HepG2 (cell line): ENCODE measurements around the gene FDPS. TPM values are rescaled to one million over a fixed set of nuclear protein-coding genes. Genes with fewer than 3 reads are reported as not detected.

ENCODE experiments used
- FOXK1 ChIP-seq: sonication (generic); formaldehyde crosslinking; IDR thresholded peaks from 2 replicates; pipeline ENCODE4 v1.4.0; 2020; ENCODE audit warnings: low read depth, missing genetic modification reagents, borderline replicate concordance
- HMG20A ChIP-seq: IDR thresholded peaks from 2 replicates; pipeline ENCODE4 v1.6.1; 2016; ENCODE audit warnings: borderline replicate concordance
- HNF4G ChIP-seq, 2 experiments: sonication (generic) in 1 of 2; formaldehyde crosslinking in 1 of 2; IDR thresholded peaks; 2 replicates each; pipeline versions ENCODE4 v1.4.0 to v1.6.1; 2011 to 2020; ENCODE audit warnings: borderline replicate concordance in 2 of 2, low read depth in 2 of 2, mild to moderate bottlenecking in 2 of 2, low read length in 1 of 2, missing genetic modification reagents in 1 of 2, moderate library complexity in 1 of 2
- KDM6A ChIP-seq: IDR thresholded peaks from 2 replicates; pipeline ENCODE4 v1.6.1; 2016; ENCODE audit warnings: low read depth
- NFE2L2 ChIP-seq: fragments of 150-350 bp; IDR thresholded peaks from 2 replicates; pipeline ENCODE4 v1.6.1; 2014; ENCODE audit warnings: low read length
- NR3C1 ChIP-seq: sonication (generic); formaldehyde crosslinking; IDR thresholded peaks from 2 replicates; pipeline ENCODE4 v1.4.0; 2020; ENCODE audit warnings: missing genetic modification reagents
- SNAPC2 ChIP-seq: sonication (generic); formaldehyde crosslinking; IDR thresholded peaks from 2 replicates; pipeline ENCODE4 v1.8.1; 2022; ENCODE audit warnings: mild to moderate bottlenecking, missing genetic modification reagents
- TCF12 ChIP-seq, 2 experiments: fragments of 450-650 bp in 1 of 2; sonication (generic) in 1 of 2; formaldehyde crosslinking in 1 of 2; IDR thresholded peaks; 2 replicates each; pipeline versions ENCODE4 v1.6.1 to v1.8.0; 2017 to 2022; ENCODE audit warnings: antibody characterized with exemption in 1 of 2, mild to moderate bottlenecking in 1 of 2, missing genetic modification reagents in 1 of 2, moderate library complexity in 1 of 2
- THAP11 ChIP-seq: IDR thresholded peaks from 2 replicates; pipeline ENCODE4 v1.6.1; 2016; ENCODE audit warnings: missing biosample characterization, missing genetic modification reagents
- ZBTB38 ChIP-seq: sonication (generic); formaldehyde crosslinking; IDR thresholded peaks from 2 replicates; pipeline ENCODE4 v1.5.1; 2020; ENCODE audit warnings: mild to moderate bottlenecking, missing genetic modification reagents
- ZIK1 ChIP-seq: sonication (generic); formaldehyde crosslinking; IDR thresholded peaks from 2 replicates; pipeline ENCODE4 v1.5.0; 2020; ENCODE audit warnings: mild to moderate bottlenecking, low read depth, missing genetic modification reagents, borderline replicate concordance
- ZNF20 ChIP-seq: sonication (generic); formaldehyde crosslinking; IDR thresholded peaks from 2 replicates; pipeline ENCODE4 v1.4.0; 2020; ENCODE audit warnings: mild to moderate bottlenecking, moderate library complexity, missing genetic modification reagents
- ZNF234 ChIP-seq: sonication (generic); formaldehyde crosslinking; conservative IDR thresholded peaks from 2 replicates; pipeline ENCODE4 v1.5.1; 2020; ENCODE audit warnings: mild to moderate bottlenecking, missing genetic modification reagents
- ZNF282 ChIP-seq: fragments of 450-650 bp; IDR thresholded peaks from 2 replicates; pipeline ENCODE4 v1.6.1; 2018; ENCODE audit not compliant: partially characterized antibody
- ZNF441 ChIP-seq: sonication (generic); formaldehyde crosslinking; IDR thresholded peaks from 2 replicates; pipeline ENCODE4 v1.7.0; 2021; ENCODE audit warnings: missing genetic modification reagents, borderline replicate concordance
- ZNF484 ChIP-seq: sonication (generic); formaldehyde crosslinking; IDR thresholded peaks from 2 replicates; pipeline ENCODE4 v1.5.1; 2020; ENCODE audit warnings: mild to moderate bottlenecking, low read depth, missing genetic modification reagents, borderline replicate concordance
- ZNF510 ChIP-seq: sonication (generic); formaldehyde crosslinking; IDR thresholded peaks from 2 replicates; pipeline ENCODE4 v1.4.0; 2020; ENCODE audit warnings: low read depth, mild to moderate bottlenecking, missing genetic modification reagents
- ZNF724P ChIP-seq: sonication (generic); formaldehyde crosslinking; IDR thresholded peaks from 2 replicates; pipeline ENCODE4 v1.8.0; 2022; ENCODE audit warnings: missing genetic modification reagents, borderline replicate concordance
- ZNF761 ChIP-seq: sonication (generic); formaldehyde crosslinking; conservative IDR thresholded peaks from 2 replicates; pipeline ENCODE4 v1.4.0; 2020; ENCODE audit warnings: mild to moderate bottlenecking, missing genetic modification reagents
- polyA plus RNA-seq, 8 experiments: library from polyadenylated mRNA; depleted of rRNA in 3 of 8; stranded (reverse) in 7 of 8; unstranded in 1 of 8; fragments of >200 nt; fragmentation: Illumina TruSeq in 4 of 8; extraction: Trizol in 4 of 8; gene quantifications; 2 replicates each; pipeline versions ENCODE4 v1.2.1 to v1.2.3, GENCODE V29; 2011 to 2016; ENCODE audit warnings: low read depth in 4 of 8, missing spikeins in 1 of 8, mixed read lengths in 1 of 8; ENCODE audit not compliant: insufficient read depth in 1 of 8
- total RNA-seq, 5 experiments: library from RNA; depleted of rRNA; stranded (reverse); fragments of >200 nt; fragmentation: Illumina TruSeq; extraction: Trizol; gene quantifications; 2 replicates each; pipeline ENCODE4 v1.2.3, GENCODE V29; 2016; ENCODE audit warnings: low read depth in 1 of 5
- TF ChIP-seq, protein P1 (sequence below): sonication (generic); formaldehyde crosslinking; IDR thresholded peaks from 2 replicates; pipeline ENCODE4 v1.4.0; 2020; ENCODE audit warnings: missing genetic modification reagents
- TF ChIP-seq, protein P2 (sequence below): sonication (generic); formaldehyde crosslinking; conservative IDR thresholded peaks from 2 replicates; pipeline ENCODE4 v1.5.0; 2020; ENCODE audit warnings: missing genetic modification reagents
- TF ChIP-seq, protein P3 (sequence below): sonication (generic); formaldehyde crosslinking; IDR thresholded peaks from 2 replicates; pipeline ENCODE4 v1.4.0; 2020; ENCODE audit warnings: mild to moderate bottlenecking, missing genetic modification reagents, borderline replicate concordance
- TF ChIP-seq, protein P4 (sequence below): sonication (generic); formaldehyde crosslinking; IDR thresholded peaks from 2 replicates; pipeline ENCODE4 v1.4.0; 2020; ENCODE audit warnings: missing genetic modification reagents, borderline replicate concordance

The FDPS gene
- total and polyA plus RNA-seq, 2 of the 13 experiments (the other 11 are each of a cell fraction or from before 2014, with no cell fraction given): 264 to 519 TPM

DNA sequence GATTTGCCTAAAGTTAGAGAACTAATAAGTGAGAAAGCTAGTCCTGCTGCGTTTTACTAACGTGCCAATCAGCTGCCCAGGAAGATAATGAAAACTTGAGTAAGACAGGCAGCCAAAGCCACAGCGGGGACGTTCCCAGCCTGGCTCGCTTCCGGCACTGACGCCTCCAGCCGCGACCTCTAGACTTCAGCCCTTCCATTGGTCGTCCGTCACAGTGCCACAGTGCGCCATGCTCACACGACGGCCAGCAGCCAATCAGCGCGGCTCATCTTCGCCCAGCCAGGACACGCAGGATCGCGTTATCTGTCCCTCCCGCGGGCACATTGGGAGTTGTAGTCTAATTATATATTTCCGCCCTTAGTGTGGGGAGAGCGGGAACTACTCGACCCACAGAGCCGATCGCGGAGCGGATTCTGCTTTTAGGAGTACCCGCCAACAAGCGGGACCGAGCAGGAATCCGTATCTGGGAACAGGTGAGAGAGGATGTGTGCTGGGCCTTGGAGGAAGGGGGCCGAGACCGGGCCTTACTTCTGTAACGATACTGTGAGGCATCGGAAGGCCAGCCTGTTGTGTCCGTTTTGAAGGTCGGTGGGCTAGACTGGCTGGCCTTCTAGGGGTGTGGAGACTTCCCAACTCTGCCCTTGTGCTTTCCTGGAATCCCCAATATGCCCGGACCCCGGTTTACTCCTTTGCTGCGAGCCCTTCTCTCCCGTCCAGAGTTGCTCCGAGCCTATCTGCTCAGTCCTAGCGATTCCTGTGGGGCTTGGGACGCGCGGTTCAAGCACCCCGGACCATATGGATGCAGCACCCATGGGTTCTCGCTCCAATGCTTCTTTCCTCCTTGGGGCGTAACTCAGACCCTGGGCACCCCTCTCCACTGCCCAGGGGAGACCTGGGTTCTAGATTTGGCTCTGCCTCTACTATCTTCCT is at the start of gene FDPS (continued):
- TF ChIP-seq TCF12 (IDR thresholded peaks at IDR 0.05) (no peak), TCF12 (CRISPR knock-in tag; IDR thresholded peaks at IDR 0.05) (peak; percentile 15; the same call in 1 of the 2 replicates), ZNF724P (CRISPR knock-in tag) (no peak), KDM6A (CRISPR knock-in tag) (no peak), ZNF282 (no peak), NFE2L2 (no peak), THAP11 (CRISPR knock-in tag) (peak; percentile 99), ZNF20 (CRISPR knock-in tag) (no peak), ZNF441 (peak; percentile 95), HNF4G (IDR thresholded peaks at IDR 0.05; ENCODE audit: borderline replicate concordance, low read depth, low read length) (no peak), HNF4G (CRISPR knock-in tag; IDR thresholded peaks at IDR 0.05; ENCODE audit: borderline replicate concordance, low read depth) (no peak), HMG20A (CRISPR knock-in tag) (no peak), FOXK1 (CRISPR knock-in tag) (peak; percentile 81; the same call in 1 of the 2 replicates), ZNF510 (no peak), SNAPC2 (CRISPR knock-in tag) (no peak), ZNF484 (CRISPR knock-in tag) (no peak), ZIK1 (CRISPR knock-in tag) (peak; percentile 64; the same call in 1 of the 2 replicates), NR3C1 (CRISPR knock-in tag) (no peak), ZBTB38 (no peak; the same call in 1 of the 2 replicates), ZNF761 (CRISPR knock-in tag) (0 out of 2 replicates have a peak, but pooled peaks have one; percentile 23), ZNF234 (CRISPR knock-in tag) (no peak)
- TF ChIP-seq, protein P1, sequence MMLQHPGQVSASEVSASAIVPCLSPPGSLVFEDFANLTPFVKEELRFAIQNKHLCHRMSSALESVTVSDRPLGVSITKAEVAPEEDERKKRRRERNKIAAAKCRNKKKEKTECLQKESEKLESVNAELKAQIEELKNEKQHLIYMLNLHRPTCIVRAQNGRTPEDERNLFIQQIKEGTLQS: 0 out of 2 replicates have a peak, but pooled peaks have one; percentile 10
- TF ChIP-seq, protein P2, sequence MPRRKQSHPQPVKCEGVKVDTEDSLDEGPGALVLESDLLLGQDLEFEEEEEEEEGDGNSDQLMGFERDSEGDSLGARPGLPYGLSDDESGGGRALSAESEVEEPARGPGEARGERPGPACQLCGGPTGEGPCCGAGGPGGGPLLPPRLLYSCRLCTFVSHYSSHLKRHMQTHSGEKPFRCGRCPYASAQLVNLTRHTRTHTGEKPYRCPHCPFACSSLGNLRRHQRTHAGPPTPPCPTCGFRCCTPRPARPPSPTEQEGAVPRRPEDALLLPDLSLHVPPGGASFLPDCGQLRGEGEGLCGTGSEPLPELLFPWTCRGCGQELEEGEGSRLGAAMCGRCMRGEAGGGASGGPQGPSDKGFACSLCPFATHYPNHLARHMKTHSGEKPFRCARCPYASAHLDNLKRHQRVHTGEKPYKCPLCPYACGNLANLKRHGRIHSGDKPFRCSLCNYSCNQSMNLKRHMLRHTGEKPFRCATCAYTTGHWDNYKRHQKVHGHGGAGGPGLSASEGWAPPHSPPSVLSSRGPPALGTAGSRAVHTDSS (CRISPR knock-in tag): no peak
- TF ChIP-seq, protein P3, sequence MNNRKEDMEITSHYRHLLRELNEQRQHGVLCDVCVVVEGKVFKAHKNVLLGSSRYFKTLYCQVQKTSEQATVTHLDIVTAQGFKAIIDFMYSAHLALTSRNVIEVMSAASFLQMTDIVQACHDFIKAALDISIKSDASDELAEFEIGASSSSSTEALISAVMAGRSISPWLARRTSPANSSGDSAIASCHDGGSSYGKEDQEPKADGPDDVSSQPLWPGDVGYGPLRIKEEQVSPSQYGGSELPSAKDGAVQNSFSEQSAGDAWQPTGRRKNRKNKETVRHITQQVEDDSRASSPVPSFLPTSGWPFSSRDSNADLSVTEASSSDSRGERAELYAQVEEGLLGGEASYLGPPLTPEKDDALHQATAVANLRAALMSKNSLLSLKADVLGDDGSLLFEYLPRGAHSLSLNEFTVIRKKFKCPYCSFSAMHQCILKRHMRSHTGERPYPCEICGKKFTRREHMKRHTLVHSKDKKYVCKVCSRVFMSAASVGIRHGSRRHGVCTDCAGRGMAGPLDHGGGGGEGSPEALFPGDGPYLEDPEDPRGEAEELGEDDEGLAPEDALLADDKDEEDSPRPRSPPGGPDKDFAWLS (CRISPR knock-in tag): no peak
- TF ChIP-seq, protein P4, sequence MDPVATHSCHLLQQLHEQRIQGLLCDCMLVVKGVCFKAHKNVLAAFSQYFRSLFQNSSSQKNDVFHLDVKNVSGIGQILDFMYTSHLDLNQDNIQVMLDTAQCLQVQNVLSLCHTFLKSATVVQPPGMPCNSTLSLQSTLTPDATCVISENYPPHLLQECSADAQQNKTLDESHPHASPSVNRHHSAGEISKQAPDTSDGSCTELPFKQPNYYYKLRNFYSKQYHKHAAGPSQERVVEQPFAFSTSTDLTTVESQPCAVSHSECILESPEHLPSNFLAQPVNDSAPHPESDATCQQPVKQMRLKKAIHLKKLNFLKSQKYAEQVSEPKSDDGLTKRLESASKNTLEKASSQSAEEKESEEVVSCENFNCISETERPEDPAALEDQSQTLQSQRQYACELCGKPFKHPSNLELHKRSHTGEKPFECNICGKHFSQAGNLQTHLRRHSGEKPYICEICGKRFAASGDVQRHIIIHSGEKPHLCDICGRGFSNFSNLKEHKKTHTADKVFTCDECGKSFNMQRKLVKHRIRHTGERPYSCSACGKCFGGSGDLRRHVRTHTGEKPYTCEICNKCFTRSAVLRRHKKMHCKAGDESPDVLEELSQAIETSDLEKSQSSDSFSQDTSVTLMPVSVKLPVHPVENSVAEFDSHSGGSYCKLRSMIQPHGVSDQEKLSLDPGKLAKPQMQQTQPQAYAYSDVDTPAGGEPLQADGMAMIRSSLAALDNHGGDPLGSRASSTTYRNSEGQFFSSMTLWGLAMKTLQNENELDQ (CRISPR knock-in tag): 0 out of 2 replicates have a peak, but pooled peaks have one; percentile 7
